GM23248 (cell line): Measurements from ENCODE around the gene PNMA6E.

Experiments
- EZH2 ChIP-seq: fragments of 200-600 bp; sonication (generic); IDR thresholded peaks from 2 replicates; pipeline ENCODE4 v1.6.1; 2018; ENCODE audit warnings: antibody characterized with exemption, mild to moderate bottlenecking; ENCODE audit not compliant: insufficient read depth, poor library complexity, severe bottlenecking
- EZH2phosphoT487 ChIP-seq: fragments of 200-600 bp; sonication (generic); IDR thresholded peaks from 2 replicates; pipeline ENCODE4 v1.6.1; 2018; ENCODE audit warnings: antibody characterized with exemption, moderate library complexity, mild to moderate bottlenecking, low read depth; ENCODE audit not compliant: insufficient read depth

- TF ChIP-seq EZH2phosphoT487 (no peak), EZH2 (no peak)
Observed at GRCh38 chrX:153445856-153446635, 44.9 kb upstream of the PNMA6E start, which contains the start of gene TREX2.
